ENCODE data around the gene NUP54.
A peak's percentile ranks its signal among the peaks of the same experiment; 100 is the strongest.

NUP54 gene, protein sequence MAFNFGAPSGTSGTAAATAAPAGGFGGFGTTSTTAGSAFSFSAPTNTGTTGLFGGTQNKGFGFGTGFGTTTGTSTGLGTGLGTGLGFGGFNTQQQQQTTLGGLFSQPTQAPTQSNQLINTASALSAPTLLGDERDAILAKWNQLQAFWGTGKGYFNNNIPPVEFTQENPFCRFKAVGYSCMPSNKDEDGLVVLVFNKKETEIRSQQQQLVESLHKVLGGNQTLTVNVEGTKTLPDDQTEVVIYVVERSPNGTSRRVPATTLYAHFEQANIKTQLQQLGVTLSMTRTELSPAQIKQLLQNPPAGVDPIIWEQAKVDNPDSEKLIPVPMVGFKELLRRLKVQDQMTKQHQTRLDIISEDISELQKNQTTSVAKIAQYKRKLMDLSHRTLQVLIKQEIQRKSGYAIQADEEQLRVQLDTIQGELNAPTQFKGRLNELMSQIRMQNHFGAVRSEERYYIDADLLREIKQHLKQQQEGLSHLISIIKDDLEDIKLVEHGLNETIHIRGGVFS

DNA sequence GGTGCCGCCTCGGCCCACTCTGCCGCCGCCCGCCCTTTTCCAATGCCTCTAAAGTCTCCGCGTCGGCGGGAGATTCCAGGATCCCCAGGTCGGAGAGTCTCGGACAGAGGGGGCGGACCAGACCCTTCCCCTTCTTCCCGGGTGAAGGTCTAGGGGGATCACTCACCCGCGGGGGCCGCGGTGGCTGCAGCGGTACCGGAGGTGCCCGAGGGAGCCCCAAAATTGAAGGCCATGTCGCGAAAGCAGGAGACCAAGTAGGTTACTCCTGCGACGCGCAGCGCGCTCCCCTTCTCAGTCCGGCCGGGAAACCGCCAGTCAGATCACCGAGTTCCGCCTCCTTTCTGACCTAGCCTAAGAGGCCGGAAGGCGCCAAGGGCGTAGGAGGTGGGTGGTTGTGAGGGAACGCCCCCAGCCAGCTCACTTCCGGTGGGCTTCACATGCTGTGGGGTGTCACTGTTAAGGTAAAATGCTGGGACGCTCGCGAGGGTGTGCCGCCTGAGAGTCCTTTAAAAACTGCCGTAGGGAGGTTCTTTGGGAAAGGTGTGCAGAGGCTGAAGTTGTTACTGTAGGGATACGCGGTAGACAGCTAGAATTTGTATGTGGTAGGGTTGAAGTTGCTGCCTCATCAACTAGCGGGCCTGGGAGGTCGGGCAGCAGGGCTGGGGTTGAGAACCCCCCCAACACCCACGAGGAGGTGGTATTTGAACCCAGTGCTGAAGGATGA lies at the start of gene NUP54:
NUP54 (minus strand) TSS at position 256 of the 724 bp plus-strand sequence; CDS start at position 233, 23 bp downstream.
- peak; percentile 89 for TF ChIP-seq ZFX (IDR thresholded peaks at IDR 0.05)
- TF ChIP-seq, protein P1, sequence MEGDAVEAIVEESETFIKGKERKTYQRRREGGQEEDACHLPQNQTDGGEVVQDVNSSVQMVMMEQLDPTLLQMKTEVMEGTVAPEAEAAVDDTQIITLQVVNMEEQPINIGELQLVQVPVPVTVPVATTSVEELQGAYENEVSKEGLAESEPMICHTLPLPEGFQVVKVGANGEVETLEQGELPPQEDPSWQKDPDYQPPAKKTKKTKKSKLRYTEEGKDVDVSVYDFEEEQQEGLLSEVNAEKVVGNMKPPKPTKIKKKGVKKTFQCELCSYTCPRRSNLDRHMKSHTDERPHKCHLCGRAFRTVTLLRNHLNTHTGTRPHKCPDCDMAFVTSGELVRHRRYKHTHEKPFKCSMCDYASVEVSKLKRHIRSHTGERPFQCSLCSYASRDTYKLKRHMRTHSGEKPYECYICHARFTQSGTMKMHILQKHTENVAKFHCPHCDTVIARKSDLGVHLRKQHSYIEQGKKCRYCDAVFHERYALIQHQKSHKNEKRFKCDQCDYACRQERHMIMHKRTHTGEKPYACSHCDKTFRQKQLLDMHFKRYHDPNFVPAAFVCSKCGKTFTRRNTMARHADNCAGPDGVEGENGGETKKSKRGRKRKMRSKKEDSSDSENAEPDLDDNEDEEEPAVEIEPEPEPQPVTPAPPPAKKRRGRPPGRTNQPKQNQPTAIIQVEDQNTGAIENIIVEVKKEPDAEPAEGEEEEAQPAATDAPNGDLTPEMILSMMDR (conservative IDR thresholded peaks at IDR 0.05): no peak
- H3K27ac ChIP-seq: peak within 1 kb of the TSS; percentile 86

DNA sequence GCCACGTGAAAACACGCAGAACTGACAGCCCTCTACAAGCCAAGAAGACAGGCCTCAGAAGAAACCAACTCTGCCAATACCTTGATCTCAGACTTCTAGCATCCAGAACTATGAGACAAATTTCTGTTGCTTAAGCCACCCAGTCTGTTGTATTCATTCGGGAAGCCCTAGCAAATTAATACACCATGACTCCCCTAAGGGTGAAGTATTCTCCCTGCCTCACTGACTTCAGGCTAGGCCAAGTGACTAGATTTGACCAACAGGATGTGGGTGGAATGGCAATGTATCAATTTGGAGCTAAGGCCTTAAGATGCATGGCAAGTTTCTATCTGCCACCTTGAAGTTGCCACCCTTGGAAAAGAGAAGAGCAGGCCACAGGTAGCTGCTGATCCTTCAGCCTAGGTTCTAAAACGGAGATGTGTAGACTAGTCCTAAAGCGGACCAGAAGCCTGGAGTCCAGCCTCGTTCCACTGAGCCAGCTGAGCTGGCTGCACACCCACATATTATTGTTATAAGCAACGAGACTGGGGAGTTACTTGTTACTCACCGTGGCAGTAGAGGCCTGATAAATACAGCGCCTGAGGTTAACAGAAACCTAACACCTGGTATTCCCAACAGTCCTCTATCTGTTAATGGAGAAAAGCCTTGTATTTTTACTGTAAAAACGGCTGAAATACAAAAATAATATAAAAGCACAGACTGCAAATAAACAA lies 49.0 kb upstream of the NUP54 start:
- peak overlapping the region; percentile 87 for H3K27ac ChIP-seq
- TF ChIP-seq, protein P1 (conservative IDR thresholded peaks at IDR 0.05): no peak
- TF ChIP-seq ZFX (IDR thresholded peaks at IDR 0.05): no peak

DNA sequence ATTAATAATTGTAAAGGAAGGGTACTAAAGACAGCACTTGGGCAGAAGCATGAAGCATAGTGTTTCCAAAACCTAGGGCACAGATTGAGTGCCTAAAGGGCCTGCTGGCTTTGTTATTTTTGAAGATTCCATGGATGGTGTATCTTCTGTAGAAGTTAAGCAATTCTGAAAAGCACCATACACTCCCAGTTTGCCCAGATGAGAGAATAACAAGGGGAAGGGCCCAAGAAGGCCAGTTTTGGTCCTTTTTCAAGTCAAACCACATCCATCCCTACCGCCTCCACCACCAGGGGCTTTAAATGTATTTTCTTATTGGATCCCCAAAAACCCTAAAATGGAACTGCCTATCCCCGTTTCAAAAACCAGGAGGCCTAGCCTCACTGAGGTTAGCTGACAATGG lies 48.2 kb upstream of the NUP54 start:
- peak overlapping the region; percentile 87 for H3K27ac ChIP-seq
- TF ChIP-seq, protein P1 (conservative IDR thresholded peaks at IDR 0.05): no peak
- no peak for TF ChIP-seq ZFX (IDR thresholded peaks at IDR 0.05)

DNA sequence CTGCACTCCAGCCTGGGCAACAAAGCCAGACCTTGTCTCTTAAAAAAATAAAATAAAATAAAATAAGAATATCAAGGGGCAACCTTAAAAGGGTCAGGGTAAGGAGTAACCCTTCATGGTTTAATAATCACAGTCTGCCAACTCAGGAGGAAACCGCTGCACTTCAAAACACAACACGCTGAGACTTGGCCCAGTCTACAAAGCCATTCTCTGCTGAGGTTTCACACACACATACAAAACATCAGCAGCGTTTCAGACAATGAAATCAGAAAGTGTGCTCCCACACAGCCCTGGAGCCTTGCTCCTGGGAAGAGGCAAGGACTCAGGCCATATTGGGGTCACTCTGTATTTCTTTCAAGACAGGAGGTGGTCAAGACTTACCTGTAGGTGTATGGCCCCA lies 47.1 kb upstream of the NUP54 start:
- H3K27ac ChIP-seq: peak overlapping the region; percentile 87; the same call in 1 of the 2 replicates
- TF ChIP-seq ZFX (IDR thresholded peaks at IDR 0.05): no peak
- TF ChIP-seq, protein P1 (conservative IDR thresholded peaks at IDR 0.05): no peak

DNA sequence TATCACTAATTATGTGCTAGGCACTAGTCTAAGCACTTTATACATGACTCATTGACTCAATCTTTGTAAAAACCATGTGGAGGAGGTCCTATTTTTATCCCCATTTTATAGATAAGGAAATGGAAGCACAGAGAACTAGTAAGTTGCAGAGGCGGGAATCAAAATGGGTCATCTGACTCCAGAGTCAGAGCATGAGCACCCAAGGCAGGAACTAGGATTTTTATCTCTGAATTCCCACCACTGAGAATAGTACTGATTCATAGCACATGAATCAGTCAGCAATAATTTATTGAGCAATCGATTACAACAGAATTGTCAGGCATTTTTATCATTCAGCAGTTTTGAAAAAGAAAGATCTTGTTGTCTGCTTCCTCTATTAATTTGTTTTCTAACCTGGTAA lies 46.1 kb upstream of the NUP54 start:
- no peak for TF ChIP-seq ZFX (IDR thresholded peaks at IDR 0.05)
- H3K27ac ChIP-seq: no peak overlapping the region

DNA sequence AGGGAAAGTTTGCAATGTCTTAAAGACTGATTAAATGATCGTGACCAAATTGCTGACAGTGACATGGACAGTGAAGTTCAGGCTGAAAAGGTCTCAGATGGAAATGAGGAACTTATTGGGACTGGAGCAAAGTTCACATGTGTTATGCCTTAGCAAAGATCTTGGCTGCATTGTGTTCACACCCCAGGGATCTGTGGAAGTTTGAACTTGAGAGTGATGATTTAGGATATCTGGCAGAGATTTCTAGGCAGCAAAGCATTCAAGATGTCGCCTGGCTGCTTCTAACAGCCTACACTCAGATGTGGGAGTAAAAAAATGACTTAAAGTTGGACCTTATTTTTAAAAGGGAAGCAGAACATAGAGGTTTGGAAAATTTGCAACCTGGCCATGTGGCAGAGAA lies 44.0 kb upstream of the NUP54 start:
- H3K27ac ChIP-seq: no peak overlapping the region
- TF ChIP-seq, protein P1 (conservative IDR thresholded peaks at IDR 0.05): no peak
- TF ChIP-seq ZFX (IDR thresholded peaks at IDR 0.05): no peak

DNA sequence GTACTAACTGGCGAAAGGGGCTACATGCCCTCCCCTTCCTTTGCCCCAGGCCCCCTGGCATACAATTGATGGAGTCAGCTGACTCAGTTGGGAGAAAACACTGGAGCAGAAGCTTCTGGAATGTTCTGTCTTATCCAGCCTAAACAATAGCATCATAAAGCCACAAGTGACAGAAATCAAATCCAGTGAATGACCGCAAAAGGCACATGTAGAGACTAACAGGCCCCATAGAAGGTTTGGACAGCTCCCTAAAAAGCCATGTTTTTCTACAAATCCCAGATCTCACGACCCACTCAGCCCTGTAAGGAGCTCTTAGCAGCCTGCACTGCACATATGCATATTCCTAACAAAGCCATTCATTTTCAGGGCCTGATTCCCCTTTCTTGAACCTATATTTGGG lies 40.4 kb upstream of the NUP54 start:
- TF ChIP-seq ZFX (IDR thresholded peaks at IDR 0.05): no peak
- peak overlapping the region; percentile 35; the same call in 1 of the 2 replicates for H3K27ac ChIP-seq

DNA sequence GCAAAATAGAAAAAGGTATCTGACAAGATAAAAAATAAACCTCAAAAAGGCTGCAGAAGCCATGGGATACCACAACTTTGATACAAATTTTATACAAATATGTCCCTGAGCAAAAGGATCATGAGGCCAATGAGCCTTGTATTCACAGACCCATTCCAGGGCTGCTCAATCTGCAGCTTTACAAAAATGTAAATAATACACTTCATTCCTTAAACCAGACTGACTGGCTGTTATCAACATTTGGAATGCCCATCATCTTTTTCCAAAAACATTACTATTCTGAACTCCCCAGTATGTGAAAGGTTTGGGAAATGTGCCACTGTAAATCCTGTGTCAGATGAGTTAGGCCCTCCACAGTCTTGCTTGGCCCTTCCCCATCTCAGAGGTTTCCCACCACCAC lies 40.0 kb upstream of the NUP54 start:
- TF ChIP-seq ZFX (IDR thresholded peaks at IDR 0.05): no peak
- TF ChIP-seq, protein P1 (conservative IDR thresholded peaks at IDR 0.05): no peak
- peak overlapping the region; percentile 35; the same call in 1 of the 2 replicates for H3K27ac ChIP-seq

Measured in C4-2B (cell line).